Neural cell (in vitro differentiated cells): Measurements from ENCODE around the gene KIF6. TPM values are rescaled to one million over a fixed set of nuclear protein-coding genes. Genes with fewer than 3 reads are reported as not detected.

ENCODE experiments used
- H2AFZ ChIP-seq: fragments of 200-600, 300-800 bp; sonication (generic), shearing (Covaris generic); 2 replicates; pipeline ENCODE4 v1.6.0; 2014; ENCODE audit warnings: low read depth, mild to moderate bottlenecking, antibody characterized with exemption, low read length, moderate library complexity
- H3F3A ChIP-seq: fragments of 200-600 bp; shearing (Covaris generic); 2 replicates; pipeline ENCODE4 v1.6.1; 2016; ENCODE audit warnings: mild to moderate bottlenecking, moderate library complexity, mixed read lengths, antibody characterized with exemption, low read length; ENCODE audit not compliant: insufficient read depth, poor library complexity, severe bottlenecking
- H3K27ac ChIP-seq: fragments of 200-600, 300-800 bp; sonication (generic), shearing (Covaris generic); 2 replicates; pipeline ENCODE4 v1.5.1; 2014; ENCODE audit warnings: mild to moderate bottlenecking, low read length, moderate library complexity
- H3K27me3 ChIP-seq: fragments of 300-800, 200-600 bp; sonication (generic), shearing (Covaris generic); 2 replicates; pipeline ENCODE4 v1.6.0; 2014; ENCODE audit warnings: mild to moderate bottlenecking, low read depth, low read length, moderate library complexity; ENCODE audit not compliant: insufficient read depth
- H3K36me3 ChIP-seq: fragments of 300-800, 200-600 bp; sonication (generic), shearing (Covaris generic); 2 replicates; pipeline ENCODE4 v1.5.1; 2014; ENCODE audit warnings: mild to moderate bottlenecking, antibody characterized with exemption, low read length, moderate library complexity; ENCODE audit not compliant: insufficient read depth
- H3K4me2 ChIP-seq: fragments of 300-800, 200-600 bp; sonication (generic), shearing (Covaris generic); 2 replicates; pipeline ENCODE4 v1.6.0; 2014; ENCODE audit warnings: mild to moderate bottlenecking, low read length
- H3K4me3 ChIP-seq: fragments of 300-800, 200-600 bp; sonication (generic), shearing (Covaris generic); 2 replicates; pipeline ENCODE4 v1.5.1; 2014; ENCODE audit warnings: mild to moderate bottlenecking, low read length, moderate library complexity
- H3K79me2 ChIP-seq: fragments of 200-600 bp; shearing (Covaris generic); replicated peaks from 2 replicates; pipeline ENCODE4 v1.6.0; 2014; ENCODE audit warnings: mild to moderate bottlenecking, low read length, moderate library complexity; ENCODE audit not compliant: insufficient read depth
- H3K9ac ChIP-seq: fragments of 300-800, 200-600 bp; sonication (generic), shearing (Covaris generic); 2 replicates; pipeline ENCODE4 v1.6.1; 2016; ENCODE audit warnings: mild to moderate bottlenecking, low read length, mixed read lengths
- H3K9me2 ChIP-seq: fragments of 200-600 bp; shearing (Covaris generic); 2 replicates; pipeline ENCODE4 v1.6.1; 2016; ENCODE audit warnings: mild to moderate bottlenecking, low read length, mixed read lengths; ENCODE audit not compliant: insufficient read depth
- H3K9me3 ChIP-seq: fragments of 200-600, 300-800 bp; sonication (generic), shearing (Covaris generic); 2 replicates; pipeline ENCODE4 v1.6.1; 2016; ENCODE audit warnings: mild to moderate bottlenecking, mixed run types, low read length, moderate library complexity, mixed read lengths
- H4K20me1 ChIP-seq: fragments of 200-600 bp; shearing (Covaris generic); 2 replicates; pipeline ENCODE4 v1.6.1; 2016; ENCODE audit warnings: mild to moderate bottlenecking, mixed run types; ENCODE audit not compliant: insufficient read depth
- EP300 ChIP-seq: fragments of 450-650 bp; conservative IDR thresholded peaks from 2 replicates; pipeline ENCODE4 v1.6.1; 2014; ENCODE audit warnings: antibody characterized with exemption, mild to moderate bottlenecking, moderate library complexity; ENCODE audit not compliant: poor library complexity, severe bottlenecking
- EZH2 ChIP-seq: fragments of 200-600, 300-800 bp; shearing (Covaris generic), sonication (generic); IDR thresholded peaks from 2 replicates; pipeline ENCODE4 v1.6.1; 2014; ENCODE audit warnings: antibody characterized with exemption, low read length, borderline replicate concordance, mild to moderate bottlenecking; ENCODE audit not compliant: insufficient read depth, poor library complexity, severe bottlenecking
- MXI1 ChIP-seq: fragments of 450-650 bp; conservative IDR thresholded peaks from 2 replicates; pipeline ENCODE4 v1.6.1; 2014; ENCODE audit warnings: antibody characterized with exemption, mild to moderate bottlenecking; ENCODE audit not compliant: poor library complexity, severe bottlenecking
- POLR2AphosphoS5 ChIP-seq: IDR thresholded peaks from 2 replicates; pipeline ENCODE4 v1.6.1; 2012
- RAD21 ChIP-seq: fragments of 450-650 bp; conservative IDR thresholded peaks from 2 replicates; pipeline ENCODE4 v1.6.1; 2014; ENCODE audit warnings: antibody characterized with exemption, mild to moderate bottlenecking, moderate library complexity
- SMC3 ChIP-seq: fragments of 450-650 bp; conservative IDR thresholded peaks from 2 replicates; pipeline ENCODE4 v1.6.1; 2014; ENCODE audit warnings: antibody characterized with exemption, mild to moderate bottlenecking, moderate library complexity; ENCODE audit not compliant: poor library complexity
- TAF1 ChIP-seq: IDR thresholded peaks from 2 replicates; pipeline ENCODE4 v1.6.1; 2012; ENCODE audit warnings: low read depth
- polyA plus RNA-seq: library from polyadenylated mRNA; depleted of rRNA; stranded (reverse); fragments of >200 nt; gene quantifications from 2 replicates; pipeline ENCODE4 v1.2.3, GENCODE V29; 2014
- TF ChIP-seq, protein P1 (sequence below): fragments of 450-650 bp; IDR thresholded peaks from 2 replicates; pipeline ENCODE4 v1.5.1; 2014; ENCODE audit warnings: antibody characterized with exemption, mild to moderate bottlenecking, moderate library complexity; ENCODE audit not compliant: poor library complexity, severe bottlenecking
- TF ChIP-seq, protein P2 (sequence below): IDR thresholded peaks from 2 replicates; pipeline ENCODE4 v1.6.1; 2012; ENCODE audit warnings: borderline replicate concordance

Gene KIF6
- polyA plus RNA-seq, 1 donor from 2014 or later: 2.1 TPM

DNA sequence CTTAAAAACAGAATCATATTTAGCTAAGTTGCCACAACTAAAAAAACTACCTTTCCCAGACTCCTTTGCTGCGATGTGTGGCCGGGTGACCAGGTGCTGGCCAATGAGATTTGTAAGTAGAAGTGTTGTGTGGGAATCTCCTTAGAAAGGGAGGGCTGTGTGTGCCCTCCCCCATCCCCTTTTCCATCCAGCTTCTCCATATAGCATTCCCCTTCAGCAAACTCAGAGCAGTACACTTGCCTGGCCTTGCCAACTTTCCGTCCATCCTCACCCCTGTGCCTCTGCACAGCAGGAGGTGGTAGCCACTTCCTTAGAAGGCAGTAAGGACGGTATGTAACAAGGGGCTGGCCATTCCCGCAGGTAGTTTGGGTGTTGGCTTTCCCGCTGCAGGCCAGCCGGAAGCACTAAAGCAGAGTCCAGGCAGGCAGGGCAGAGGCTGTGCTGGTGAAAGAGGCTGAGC, 380.4 kb downstream of the KIF6 start:
- TF ChIP-seq, protein P1, sequence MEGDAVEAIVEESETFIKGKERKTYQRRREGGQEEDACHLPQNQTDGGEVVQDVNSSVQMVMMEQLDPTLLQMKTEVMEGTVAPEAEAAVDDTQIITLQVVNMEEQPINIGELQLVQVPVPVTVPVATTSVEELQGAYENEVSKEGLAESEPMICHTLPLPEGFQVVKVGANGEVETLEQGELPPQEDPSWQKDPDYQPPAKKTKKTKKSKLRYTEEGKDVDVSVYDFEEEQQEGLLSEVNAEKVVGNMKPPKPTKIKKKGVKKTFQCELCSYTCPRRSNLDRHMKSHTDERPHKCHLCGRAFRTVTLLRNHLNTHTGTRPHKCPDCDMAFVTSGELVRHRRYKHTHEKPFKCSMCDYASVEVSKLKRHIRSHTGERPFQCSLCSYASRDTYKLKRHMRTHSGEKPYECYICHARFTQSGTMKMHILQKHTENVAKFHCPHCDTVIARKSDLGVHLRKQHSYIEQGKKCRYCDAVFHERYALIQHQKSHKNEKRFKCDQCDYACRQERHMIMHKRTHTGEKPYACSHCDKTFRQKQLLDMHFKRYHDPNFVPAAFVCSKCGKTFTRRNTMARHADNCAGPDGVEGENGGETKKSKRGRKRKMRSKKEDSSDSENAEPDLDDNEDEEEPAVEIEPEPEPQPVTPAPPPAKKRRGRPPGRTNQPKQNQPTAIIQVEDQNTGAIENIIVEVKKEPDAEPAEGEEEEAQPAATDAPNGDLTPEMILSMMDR: no peak
- no peak for TF ChIP-seq POLR2AphosphoS5
- TF ChIP-seq, protein P2, sequence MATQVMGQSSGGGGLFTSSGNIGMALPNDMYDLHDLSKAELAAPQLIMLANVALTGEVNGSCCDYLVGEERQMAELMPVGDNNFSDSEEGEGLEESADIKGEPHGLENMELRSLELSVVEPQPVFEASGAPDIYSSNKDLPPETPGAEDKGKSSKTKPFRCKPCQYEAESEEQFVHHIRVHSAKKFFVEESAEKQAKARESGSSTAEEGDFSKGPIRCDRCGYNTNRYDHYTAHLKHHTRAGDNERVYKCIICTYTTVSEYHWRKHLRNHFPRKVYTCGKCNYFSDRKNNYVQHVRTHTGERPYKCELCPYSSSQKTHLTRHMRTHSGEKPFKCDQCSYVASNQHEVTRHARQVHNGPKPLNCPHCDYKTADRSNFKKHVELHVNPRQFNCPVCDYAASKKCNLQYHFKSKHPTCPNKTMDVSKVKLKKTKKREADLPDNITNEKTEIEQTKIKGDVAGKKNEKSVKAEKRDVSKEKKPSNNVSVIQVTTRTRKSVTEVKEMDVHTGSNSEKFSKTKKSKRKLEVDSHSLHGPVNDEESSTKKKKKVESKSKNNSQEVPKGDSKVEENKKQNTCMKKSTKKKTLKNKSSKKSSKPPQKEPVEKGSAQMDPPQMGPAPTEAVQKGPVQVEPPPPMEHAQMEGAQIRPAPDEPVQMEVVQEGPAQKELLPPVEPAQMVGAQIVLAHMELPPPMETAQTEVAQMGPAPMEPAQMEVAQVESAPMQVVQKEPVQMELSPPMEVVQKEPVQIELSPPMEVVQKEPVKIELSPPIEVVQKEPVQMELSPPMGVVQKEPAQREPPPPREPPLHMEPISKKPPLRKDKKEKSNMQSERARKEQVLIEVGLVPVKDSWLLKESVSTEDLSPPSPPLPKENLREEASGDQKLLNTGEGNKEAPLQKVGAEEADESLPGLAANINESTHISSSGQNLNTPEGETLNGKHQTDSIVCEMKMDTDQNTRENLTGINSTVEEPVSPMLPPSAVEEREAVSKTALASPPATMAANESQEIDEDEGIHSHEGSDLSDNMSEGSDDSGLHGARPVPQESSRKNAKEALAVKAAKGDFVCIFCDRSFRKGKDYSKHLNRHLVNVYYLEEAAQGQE: no peak
- no peak for TF ChIP-seq RAD21
- TF ChIP-seq SMC3: no peak
- no peak for TF ChIP-seq EZH2
- no peak for TF ChIP-seq MXI1
- no peak for TF ChIP-seq EP300
- TF ChIP-seq TAF1: no peak
- no peak overlapping the region for H2AFZ ChIP-seq
- no peaks in the 10 kb centered on the region for H3K79me2 ChIP-seq
- no peaks in the 10 kb centered on the region for H4K20me1 ChIP-seq
- H3K9me3 ChIP-seq: no peaks in the 10 kb centered on the region
- no peaks in the 10 kb centered on the region for H3F3A ChIP-seq
- H3K9me2 ChIP-seq: no peaks in the 10 kb centered on the region
- H3K27me3 ChIP-seq: no peaks in the 10 kb centered on the region
- H3K4me2 ChIP-seq: no peak overlapping the region
- H3K27ac ChIP-seq: no peak overlapping the region
- H3K9ac ChIP-seq: no peak overlapping the region
- no peak overlapping the region for H3K4me3 ChIP-seq
- H3K36me3 ChIP-seq: no peaks in the 10 kb centered on the region

DNA sequence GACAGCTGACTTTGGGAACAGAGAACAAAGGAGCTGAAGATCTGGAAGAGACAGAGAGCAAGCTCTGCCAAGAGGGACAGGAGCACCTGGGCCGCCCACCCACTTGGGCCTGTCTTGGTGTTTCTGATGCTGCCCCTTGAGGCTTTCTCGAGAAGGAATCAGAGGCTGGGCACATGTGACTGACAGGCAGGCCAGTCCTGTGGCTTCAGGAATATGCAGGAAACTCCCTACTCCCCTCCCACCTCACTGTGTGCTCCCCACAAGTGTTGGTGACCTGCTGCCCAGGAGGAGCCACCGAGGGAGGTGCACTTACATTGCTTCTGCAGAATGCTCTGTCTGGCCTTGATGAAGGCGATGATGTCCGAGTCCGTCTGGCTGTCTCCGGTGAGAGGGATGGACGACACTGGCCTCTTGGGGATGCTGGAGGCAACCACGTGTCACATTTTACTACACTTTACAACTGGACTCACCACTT, 381.8 kb downstream of the KIF6 start:
- H3K9me3 ChIP-seq: no peaks in the 10 kb centered on the region
- no peak overlapping the region for H3K4me2 ChIP-seq
- no peak overlapping the region for H3K9ac ChIP-seq
- H3F3A ChIP-seq: no peaks in the 10 kb centered on the region
- H3K9me2 ChIP-seq: no peaks in the 10 kb centered on the region
- no peak overlapping the region for H2AFZ ChIP-seq
- H3K27ac ChIP-seq: no peak overlapping the region
- H3K27me3 ChIP-seq: no peaks in the 10 kb centered on the region
- no peaks in the 10 kb centered on the region for H3K79me2 ChIP-seq
- no peaks in the 10 kb centered on the region for H3K36me3 ChIP-seq
- no peak for TF ChIP-seq POLR2AphosphoS5
- no peak for TF ChIP-seq EZH2
- no peak overlapping the region for H3K4me3 ChIP-seq
- no peaks in the 10 kb centered on the region for H4K20me1 ChIP-seq
